Panc1 (cell line): ENCODE data around the gene ALX4. TPM values are rescaled to one million over a fixed set of nuclear protein-coding genes. Genes with fewer than 3 reads are reported as not detected.

Experiments used
- ATAC-seq: fragments of 200-7000 bp; cut with Tn5 transposase; 2 replicates; pipeline ENCODE4 v1.9.1; 2020; ENCODE audit warnings: mild to moderate bottlenecking, moderate library complexity
- BruUV-seq: library from RNA; stranded (reverse); fragments of 400-500 nt; replicated peaks from 2 replicates; lab custom pipeline; 2021; lab: Mats Ljungman, UMichigan
- CTCF ChIA-PET: fragments of 300-600 bp; sonication (Branson Sonifier 250); formaldehyde crosslinking; loops from one replicate; lab custom pipeline; 2022; ENCODE audit warnings: antibody characterized with exemption; lab: Charles Lee
- POLR2A ChIA-PET: fragments of 300-600 bp; sonication (Branson Sonifier 250); formaldehyde crosslinking; loops from one replicate; lab custom pipeline; 2022; ENCODE audit warnings: antibody characterized with exemption; lab: Charles Lee
- DNase-seq: peaks from one replicate; pipeline ENCODE4 v3.0.0-alpha.2; 2010; ENCODE audit warnings: low read depth, low spot score
- H3K27ac ChIP-seq: 2 replicates; pipeline ENCODE4 v1.5.1; 2011; ENCODE audit warnings: mild to moderate bottlenecking, low read length, inconsistent platforms
- H3K27me3 ChIP-seq: fragments of 200-500 bp; sonication (Bioruptor generic); 2 replicates; pipeline ENCODE4 v1.6.0; 2014; ENCODE audit warnings: low read length, inconsistent platforms; ENCODE audit not compliant: control insufficient read depth, insufficient read depth
- H3K36me3 ChIP-seq: fragments of 200-500 bp; sonication (Bioruptor generic); 2 replicates; pipeline ENCODE4 v1.5.1; 2014; ENCODE audit warnings: inconsistent platforms, mild to moderate bottlenecking, low read length, moderate library complexity; ENCODE audit not compliant: control insufficient read depth, insufficient read depth
- H3K4me1 ChIP-seq: 2 replicates; pipeline ENCODE4 v1.5.1; 2011; ENCODE audit warnings: inconsistent platforms, mild to moderate bottlenecking, low read length, moderate library complexity; ENCODE audit not compliant: control insufficient read depth, insufficient read depth
- H3K4me3 ChIP-seq, 2 experiments: 2 replicates each; pipeline ENCODE4 v1.5.1; 2011 to 2012; ENCODE audit warnings: low read depth in 2 of 2, low read length in 2 of 2, mild to moderate bottlenecking in 2 of 2, inconsistent platforms in 1 of 2, moderate library complexity in 1 of 2
- H3K9me3 ChIP-seq: fragments of 200-500 bp; sonication (Bioruptor generic); 2 replicates; pipeline ENCODE4 v1.5.1; 2014; ENCODE audit warnings: low read depth, mild to moderate bottlenecking, inconsistent platforms, low read length, moderate library complexity; ENCODE audit not compliant: control insufficient read depth, insufficient read depth
- POLR2AphosphoS5 ChIP-seq: IDR thresholded peaks from 2 replicates; pipeline ENCODE4 v1.6.1; 2012; ENCODE audit warnings: mild to moderate bottlenecking, low read depth, low read length, moderate library complexity
- SIN3A ChIP-seq: IDR thresholded peaks from 2 replicates; pipeline ENCODE4 v1.6.1; 2012; ENCODE audit warnings: low read depth, mild to moderate bottlenecking, low read length, moderate library complexity, borderline replicate concordance; ENCODE audit not compliant: insufficient read depth
- TCF7L2 ChIP-seq: IDR thresholded peaks from 2 replicates; pipeline ENCODE4 v1.6.1; 2011; ENCODE audit warnings: mild to moderate bottlenecking, low read depth, low read length, inconsistent platforms
- in situ Hi-C: cut with HindIII; loops from 2 replicates; pipeline ENCODE4 v1.10.0; 2016; ENCODE audit warnings: low sequenced_read_pairs, low pct_unique_long_range_greater_than_20kb
- intact Hi-C: fragments of 100-400 bp; cut with micrococcal nuclease; formaldehyde crosslinking; loops from one replicate; pipeline ENCODE4 v1.10.0; 2022; ENCODE audit not compliant: unreplicated experiment
- total RNA-seq: library from RNA; stranded (reverse); gene quantifications from one replicate; pipeline ENCODE4 v1.2.1, GENCODE V29; 2021; ENCODE audit not compliant: unreplicated experiment
- TF ChIP-seq, protein P1 (sequence below): fragments of 450-650 bp; IDR thresholded peaks from 2 replicates; pipeline ENCODE4 v1.5.1; 2017; ENCODE audit warnings: mild to moderate bottlenecking
- TF ChIP-seq, protein P2 (sequence below), 2 experiments: IDR thresholded peaks; 2 replicates each; pipeline ENCODE4 v1.6.1; 2011 to 2012; ENCODE audit warnings: low read depth in 2 of 2, control low read depth in 1 of 2, low read length in 1 of 2, mild to moderate bottlenecking in 1 of 2, moderate library complexity in 1 of 2; ENCODE audit not compliant: insufficient read depth in 1 of 2

The ALX4 gene
- total RNA-seq, 1 experiment from 2014 or later: 1.0 TPM

DNA sequence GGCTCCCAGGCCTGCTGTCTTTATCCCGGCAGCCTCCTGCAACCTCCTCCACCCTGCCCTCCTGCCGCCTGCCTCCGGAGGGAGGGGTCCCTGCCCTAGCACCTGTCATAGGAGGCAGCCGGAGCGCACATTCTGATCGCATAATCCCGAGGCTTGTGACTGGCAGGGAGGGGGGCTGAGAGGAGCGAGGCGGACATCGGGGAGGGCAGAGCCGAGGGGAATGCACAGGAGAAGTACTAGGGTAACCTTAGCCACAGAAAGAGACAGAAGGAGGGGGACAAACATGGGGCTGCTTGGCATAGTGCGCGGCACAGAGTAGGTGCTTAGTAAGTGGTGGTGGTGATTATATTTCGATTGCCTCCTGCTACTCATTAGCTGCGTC lies 9.2 kb upstream of the ALX4 start:
- H3K27ac ChIP-seq: no peak overlapping the region
- H3K27me3 ChIP-seq: peaks cover 39% of the 10 kb centered on the region
- no TSS peak for BruUV-seq
- H3K4me1 ChIP-seq: peaks cover 9% of the 10 kb centered on the region
- intact Hi-C loops (no loop called here), in situ Hi-C loops (no loop called here)
- ChIA-PET POLR2A (no interaction called here), CTCF (no interaction called here)
- no peaks in the 10 kb centered on the region for H3K9me3 ChIP-seq
- peak; percentile 14; the same call in 1 of the 2 replicates for ATAC-seq
- no peaks in the 10 kb centered on the region for H3K36me3 ChIP-seq
- no peak for TF ChIP-seq POLR2AphosphoS5
- no peak for TF ChIP-seq SIN3A
- no peak for TF ChIP-seq TCF7L2
- TF ChIP-seq, protein P1, sequence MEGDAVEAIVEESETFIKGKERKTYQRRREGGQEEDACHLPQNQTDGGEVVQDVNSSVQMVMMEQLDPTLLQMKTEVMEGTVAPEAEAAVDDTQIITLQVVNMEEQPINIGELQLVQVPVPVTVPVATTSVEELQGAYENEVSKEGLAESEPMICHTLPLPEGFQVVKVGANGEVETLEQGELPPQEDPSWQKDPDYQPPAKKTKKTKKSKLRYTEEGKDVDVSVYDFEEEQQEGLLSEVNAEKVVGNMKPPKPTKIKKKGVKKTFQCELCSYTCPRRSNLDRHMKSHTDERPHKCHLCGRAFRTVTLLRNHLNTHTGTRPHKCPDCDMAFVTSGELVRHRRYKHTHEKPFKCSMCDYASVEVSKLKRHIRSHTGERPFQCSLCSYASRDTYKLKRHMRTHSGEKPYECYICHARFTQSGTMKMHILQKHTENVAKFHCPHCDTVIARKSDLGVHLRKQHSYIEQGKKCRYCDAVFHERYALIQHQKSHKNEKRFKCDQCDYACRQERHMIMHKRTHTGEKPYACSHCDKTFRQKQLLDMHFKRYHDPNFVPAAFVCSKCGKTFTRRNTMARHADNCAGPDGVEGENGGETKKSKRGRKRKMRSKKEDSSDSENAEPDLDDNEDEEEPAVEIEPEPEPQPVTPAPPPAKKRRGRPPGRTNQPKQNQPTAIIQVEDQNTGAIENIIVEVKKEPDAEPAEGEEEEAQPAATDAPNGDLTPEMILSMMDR: no peak
- TF ChIP-seq, protein P2, sequence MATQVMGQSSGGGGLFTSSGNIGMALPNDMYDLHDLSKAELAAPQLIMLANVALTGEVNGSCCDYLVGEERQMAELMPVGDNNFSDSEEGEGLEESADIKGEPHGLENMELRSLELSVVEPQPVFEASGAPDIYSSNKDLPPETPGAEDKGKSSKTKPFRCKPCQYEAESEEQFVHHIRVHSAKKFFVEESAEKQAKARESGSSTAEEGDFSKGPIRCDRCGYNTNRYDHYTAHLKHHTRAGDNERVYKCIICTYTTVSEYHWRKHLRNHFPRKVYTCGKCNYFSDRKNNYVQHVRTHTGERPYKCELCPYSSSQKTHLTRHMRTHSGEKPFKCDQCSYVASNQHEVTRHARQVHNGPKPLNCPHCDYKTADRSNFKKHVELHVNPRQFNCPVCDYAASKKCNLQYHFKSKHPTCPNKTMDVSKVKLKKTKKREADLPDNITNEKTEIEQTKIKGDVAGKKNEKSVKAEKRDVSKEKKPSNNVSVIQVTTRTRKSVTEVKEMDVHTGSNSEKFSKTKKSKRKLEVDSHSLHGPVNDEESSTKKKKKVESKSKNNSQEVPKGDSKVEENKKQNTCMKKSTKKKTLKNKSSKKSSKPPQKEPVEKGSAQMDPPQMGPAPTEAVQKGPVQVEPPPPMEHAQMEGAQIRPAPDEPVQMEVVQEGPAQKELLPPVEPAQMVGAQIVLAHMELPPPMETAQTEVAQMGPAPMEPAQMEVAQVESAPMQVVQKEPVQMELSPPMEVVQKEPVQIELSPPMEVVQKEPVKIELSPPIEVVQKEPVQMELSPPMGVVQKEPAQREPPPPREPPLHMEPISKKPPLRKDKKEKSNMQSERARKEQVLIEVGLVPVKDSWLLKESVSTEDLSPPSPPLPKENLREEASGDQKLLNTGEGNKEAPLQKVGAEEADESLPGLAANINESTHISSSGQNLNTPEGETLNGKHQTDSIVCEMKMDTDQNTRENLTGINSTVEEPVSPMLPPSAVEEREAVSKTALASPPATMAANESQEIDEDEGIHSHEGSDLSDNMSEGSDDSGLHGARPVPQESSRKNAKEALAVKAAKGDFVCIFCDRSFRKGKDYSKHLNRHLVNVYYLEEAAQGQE (IDR thresholded peaks at IDR 0.05; ENCODE audit: insufficient read depth in 1 of 2, low read depth in 2 of 2, low read length in 1 of 2): no peak
- no peak overlapping the region for H3K4me3 ChIP-seq
- DNase-seq: no peak

DNA sequence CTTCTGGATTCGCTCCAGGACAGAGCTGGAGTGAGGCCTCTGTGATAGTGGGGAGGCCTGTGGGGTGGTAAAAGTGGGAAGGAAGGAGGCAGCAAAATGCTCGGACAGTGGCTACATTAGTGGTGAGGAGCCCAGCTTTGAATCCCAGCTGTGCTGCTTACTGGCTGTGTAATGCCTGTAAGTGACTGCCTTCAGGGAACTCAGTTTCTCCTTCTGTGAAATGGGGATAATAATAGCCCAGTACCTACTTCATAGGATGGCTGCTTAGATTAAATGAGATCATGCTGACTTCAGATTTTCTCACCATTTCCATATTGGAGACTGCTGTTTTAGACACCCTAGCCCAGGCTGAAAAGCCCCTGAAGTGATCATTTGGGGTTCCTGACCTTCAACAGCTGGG lies 8.4 kb upstream of the ALX4 start:
- peaks cover 9% of the 10 kb centered on the region for H3K4me1 ChIP-seq
- CTCF ChIA-PET: interaction anchor here (0.5 kb wide), 1 partner anchor 214 kb away, joined by 4 read pairs; no protein-coding TSS in a partner anchor
- H3K9me3 ChIP-seq: no peaks in the 10 kb centered on the region
- POLR2A ChIA-PET: no interaction called here
- H3K4me3 ChIP-seq: no peak overlapping the region
- intact Hi-C loops: no loop called here
- DNase-seq (no peak), ATAC-seq (no peak)
- H3K27ac ChIP-seq: no peak overlapping the region
- BruUV-seq: no TSS peak
- in situ Hi-C loops: no loop called here
- H3K36me3 ChIP-seq: no peaks in the 10 kb centered on the region
- no peak for TF ChIP-seq TCF7L2
- TF ChIP-seq, protein P2 (IDR thresholded peaks at IDR 0.05; ENCODE audit: insufficient read depth in 1 of 2, low read depth in 2 of 2, low read length in 1 of 2): no peak
- TF ChIP-seq SIN3A: no peak
- TF ChIP-seq, protein P1: no peak
- no peak for TF ChIP-seq POLR2AphosphoS5
- peaks cover 39% of the 10 kb centered on the region for H3K27me3 ChIP-seq
